Embryonic facial prominence (tissue), 1 donor: ENCODE measurements around the gene CEACAM5.
"Not testable (repeated sequence)": the region's sequence is repeated elsewhere in the genome, so short reads cannot be mapped to it uniquely, and the experiment has no call there.

Experiments used
- DNase-seq: peaks from one replicate; pipeline ENCODE4 v3.0.0-alpha.2; 2016; ENCODE audit errors: extremely low spot score

CEACAM5 gene

DNA sequence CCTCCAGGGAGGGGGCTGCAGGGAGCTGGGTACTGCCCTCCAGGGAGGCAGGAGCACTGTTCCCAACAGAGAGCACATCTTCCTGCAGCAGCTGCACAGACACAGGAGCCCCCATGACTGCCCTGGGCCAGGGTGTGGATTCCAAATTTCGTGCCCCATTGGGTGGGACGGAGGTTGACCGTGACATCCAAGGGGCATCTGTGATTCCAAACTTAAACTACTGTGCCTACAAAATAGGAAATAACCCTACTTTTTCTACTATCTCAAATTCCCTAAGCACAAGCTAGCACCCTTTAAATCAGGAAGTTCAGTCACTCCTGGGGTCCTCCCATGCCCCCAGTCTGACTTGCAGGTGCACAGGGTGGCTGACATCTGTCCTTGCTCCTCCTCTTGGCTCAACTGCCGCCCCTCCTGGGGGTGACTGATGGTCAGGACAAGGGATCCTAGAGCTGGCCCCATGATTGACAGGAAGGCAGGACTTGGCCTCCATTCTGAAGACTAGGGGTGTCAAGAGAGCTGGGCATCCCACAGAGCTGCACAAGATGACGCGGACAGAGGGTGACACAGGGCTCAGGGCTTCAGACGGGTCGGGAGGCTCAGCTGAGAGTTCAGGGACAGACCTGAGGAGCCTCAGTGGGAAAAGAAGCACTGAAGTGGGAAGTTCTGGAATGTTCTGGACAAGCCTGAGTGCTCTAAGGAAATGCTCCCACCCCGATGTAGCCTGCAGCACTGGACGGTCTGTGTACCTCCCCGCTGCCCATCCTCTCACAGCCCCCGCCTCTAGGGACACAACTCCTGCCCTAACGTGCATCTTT, 7.8 kb upstream of the CEACAM5 start:
- DNase-seq: no peak

DNA sequence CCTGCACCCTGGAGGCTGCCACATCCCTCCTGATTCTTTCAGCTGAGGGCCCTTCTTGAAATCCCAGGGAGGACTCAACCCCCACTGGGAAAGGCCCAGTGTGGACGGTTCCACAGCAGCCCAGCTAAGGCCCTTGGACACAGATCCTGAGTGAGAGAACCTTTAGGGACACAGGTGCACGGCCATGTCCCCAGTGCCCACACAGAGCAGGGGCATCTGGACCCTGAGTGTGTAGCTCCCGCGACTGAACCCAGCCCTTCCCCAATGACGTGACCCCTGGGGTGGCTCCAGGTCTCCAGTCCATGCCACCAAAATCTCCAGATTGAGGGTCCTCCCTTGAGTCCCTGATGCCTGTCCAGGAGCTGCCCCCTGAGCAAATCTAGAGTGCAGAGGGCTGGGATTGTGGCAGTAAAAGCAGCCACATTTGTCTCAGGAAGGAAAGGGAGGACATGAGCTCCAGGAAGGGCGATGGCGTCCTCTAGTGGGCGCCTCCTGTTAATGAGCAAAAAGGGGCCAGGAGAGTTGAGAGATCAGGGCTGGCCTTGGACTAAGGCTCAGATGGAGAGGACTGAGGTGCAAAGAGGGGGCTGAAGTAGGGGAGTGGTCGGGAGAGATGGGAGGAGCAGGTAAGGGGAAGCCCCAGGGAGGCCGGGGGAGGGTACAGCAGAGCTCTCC, 6.9 kb upstream of the CEACAM5 start:
- DNase-seq: no peak

DNA sequence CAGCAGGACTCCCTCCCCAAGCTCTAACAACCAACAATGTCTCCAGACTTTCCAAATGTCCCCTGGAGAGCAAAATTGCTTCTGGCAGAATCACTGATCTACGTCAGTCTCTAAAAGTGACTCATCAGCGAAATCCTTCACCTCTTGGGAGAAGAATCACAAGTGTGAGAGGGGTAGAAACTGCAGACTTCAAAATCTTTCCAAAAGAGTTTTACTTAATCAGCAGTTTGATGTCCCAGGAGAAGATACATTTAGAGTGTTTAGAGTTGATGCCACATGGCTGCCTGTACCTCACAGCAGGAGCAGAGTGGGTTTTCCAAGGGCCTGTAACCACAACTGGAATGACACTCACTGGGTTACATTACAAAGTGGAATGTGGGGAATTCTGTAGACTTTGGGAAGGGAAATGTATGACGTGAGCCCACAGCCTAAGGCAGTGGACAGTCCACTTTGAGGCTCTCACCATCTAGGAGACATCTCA, 6.2 kb upstream of the CEACAM5 start:
- no peak for DNase-seq

DNA sequence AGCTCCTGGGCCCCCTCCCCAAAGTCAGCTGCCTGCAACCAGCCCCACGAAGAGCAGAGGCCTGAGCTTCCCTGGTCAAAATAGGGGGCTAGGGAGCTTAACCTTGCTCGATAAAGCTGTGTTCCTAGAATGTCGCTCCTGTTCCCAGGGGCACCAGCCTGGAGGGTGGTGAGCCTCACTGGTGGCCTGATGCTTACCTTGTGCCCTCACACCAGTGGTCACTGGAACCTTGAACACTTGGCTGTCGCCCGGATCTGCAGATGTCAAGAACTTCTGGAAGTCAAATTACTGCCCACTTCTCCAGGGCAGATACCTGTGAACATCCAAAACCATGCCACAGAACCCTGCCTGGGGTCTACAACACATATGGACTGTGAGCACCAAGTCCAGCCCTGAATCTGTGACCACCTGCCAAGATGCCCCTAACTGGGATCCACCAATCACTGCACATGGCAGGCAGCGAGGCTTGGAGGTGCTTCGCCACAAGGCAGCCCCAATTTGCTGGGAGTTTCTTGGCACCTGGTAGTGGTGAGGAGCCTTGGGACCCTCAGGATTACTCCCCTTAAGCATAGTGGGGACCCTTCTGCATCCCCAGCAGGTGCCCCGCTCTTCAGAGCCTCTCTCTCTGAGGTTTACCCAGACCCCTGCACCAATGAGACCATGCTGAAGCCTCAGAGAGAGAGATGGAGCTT, 4.7 kb upstream of the CEACAM5 start:
- DNase-seq: no peak

DNA sequence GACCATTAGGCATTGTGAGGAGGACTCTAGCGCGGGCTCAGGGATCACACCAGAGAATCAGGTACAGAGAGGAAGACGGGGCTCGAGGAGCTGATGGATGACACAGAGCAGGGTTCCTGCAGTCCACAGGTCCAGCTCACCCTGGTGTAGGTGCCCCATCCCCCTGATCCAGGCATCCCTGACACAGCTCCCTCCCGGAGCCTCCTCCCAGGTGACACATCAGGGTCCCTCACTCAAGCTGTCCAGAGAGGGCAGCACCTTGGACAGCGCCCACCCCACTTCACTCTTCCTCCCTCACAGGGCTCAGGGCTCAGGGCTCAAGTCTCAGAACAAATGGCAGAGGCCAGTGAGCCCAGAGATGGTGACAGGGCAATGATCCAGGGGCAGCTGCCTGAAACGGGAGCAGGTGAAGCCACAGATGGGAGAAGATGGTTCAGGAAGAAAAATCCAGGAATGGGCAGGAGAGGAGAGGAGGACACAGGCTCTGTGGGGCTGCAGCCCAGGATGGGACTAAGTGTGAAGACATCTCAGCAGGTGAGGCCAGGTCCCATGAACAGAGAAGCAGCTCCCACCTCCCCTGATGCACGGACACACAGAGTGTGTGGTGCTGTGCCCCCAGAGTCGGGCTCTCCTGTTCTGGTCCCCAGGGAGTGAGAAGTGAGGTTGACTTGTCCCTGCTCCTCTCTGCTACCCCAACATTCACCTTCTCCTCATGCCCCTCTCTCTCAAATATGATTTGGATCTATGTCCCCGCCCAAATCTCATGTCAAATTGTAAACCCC, 2.8 kb upstream of the CEACAM5 start:
- no peak for DNase-seq

DNA sequence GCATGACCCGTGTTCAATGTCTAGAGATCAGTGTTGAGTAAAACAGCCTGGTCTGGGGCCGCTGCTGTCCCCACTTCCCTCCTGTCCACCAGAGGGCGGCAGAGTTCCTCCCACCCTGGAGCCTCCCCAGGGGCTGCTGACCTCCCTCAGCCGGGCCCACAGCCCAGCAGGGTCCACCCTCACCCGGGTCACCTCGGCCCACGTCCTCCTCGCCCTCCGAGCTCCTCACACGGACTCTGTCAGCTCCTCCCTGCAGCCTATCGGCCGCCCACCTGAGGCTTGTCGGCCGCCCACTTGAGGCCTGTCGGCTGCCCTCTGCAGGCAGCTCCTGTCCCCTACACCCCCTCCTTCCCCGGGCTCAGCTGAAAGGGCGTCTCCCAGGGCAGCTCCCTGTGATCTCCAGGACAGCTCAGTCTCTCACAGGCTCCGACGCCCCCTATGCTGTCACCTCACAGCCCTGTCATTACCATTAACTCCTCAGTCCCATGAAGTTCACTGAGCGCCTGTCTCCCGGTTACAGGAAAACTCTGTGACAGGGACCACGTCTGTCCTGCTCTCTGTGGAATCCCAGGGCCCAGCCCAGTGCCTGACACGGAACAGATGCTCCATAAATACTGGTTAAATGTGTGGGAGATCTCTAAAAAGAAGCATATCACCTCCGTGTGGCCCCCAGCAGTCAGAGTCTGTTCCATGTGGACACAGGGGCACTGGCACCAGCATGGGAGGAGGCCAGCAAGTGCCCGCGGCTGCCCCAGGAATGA, 1.5 kb upstream of the CEACAM5 start:
- DNase-seq: no peak

DNA sequence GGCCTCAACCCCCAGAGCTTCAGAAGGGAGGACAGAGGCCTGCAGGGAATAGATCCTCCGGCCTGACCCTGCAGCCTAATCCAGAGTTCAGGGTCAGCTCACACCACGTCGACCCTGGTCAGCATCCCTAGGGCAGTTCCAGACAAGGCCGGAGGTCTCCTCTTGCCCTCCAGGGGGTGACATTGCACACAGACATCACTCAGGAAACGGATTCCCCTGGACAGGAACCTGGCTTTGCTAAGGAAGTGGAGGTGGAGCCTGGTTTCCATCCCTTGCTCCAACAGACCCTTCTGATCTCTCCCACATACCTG, 969 bp upstream of the CEACAM5 start:
- no peak for DNase-seq

DNA sequence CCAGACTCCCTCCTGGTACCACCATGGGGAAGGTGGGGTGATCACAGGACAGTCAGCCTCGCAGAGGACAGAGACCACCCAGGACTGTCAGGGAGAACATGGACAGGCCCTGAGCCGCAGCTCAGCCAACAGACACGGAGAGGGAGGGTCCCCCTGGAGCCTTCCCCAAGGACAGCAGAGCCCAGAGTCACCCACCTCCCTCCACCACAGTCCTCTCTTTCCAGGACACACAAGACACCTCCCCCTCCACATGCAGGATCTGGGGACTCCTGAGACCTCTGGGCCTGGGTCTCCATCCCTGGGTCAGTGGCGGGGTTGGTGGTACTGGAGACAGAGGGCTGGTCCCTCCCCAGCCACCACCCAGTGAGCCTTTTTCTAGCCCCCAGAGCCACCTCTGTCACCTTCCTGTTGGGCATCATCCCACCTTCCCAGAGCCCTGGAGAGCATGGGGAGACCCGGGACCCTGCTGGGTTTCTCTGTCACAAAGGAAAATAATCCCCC, 505 bp upstream of the CEACAM5 start:
- DNase-seq: no peak

DNA sequence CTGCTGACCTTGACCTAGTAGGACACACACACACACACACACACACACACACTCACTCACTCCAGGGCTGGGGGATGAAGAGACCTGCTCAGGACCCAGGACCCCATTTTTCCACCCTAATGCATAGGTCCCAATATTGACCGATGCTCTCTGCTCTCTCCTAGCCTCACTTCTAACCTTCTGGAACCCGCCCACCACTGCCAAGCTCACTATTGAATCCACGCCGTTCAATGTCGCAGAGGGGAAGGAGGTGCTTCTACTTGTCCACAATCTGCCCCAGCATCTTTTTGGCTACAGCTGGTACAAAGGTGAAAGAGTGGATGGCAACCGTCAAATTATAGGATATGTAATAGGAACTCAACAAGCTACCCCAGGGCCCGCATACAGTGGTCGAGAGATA, 1.1 kb downstream of the CEACAM5 start:
- DNase-seq: not testable (repeated sequence)

DNA sequence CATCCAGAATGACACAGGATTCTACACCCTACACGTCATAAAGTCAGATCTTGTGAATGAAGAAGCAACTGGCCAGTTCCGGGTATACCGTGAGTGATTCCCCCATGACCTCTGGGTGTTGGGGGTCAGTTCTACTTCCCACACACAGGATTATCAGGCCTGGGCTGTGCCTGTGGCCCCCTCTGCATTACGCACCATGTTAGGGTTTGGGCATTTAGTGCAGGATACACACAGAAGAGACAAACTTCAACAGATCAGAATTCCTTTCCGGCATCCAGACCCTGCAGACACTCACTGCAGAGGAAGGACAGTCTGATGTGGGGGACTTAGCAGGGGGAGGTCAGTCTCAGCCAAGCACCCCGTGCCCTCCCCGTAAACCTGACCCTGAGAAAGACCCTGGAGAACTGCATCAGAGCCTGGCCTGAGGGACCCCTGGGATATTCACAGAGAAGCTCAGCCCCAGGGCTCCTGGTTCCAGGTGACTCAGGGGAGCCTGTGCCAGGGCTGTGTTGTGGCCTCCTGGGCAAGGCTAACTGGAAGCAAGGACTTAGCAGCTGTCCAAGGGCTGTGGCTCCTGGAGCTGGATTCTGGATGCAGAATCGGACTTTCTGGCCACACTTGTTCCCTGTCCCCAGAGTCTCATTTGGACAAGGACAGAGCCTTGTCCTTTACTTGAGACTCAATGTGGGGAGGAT, 1.7 kb downstream of the CEACAM5 start:
- no peak for DNase-seq

DNA sequence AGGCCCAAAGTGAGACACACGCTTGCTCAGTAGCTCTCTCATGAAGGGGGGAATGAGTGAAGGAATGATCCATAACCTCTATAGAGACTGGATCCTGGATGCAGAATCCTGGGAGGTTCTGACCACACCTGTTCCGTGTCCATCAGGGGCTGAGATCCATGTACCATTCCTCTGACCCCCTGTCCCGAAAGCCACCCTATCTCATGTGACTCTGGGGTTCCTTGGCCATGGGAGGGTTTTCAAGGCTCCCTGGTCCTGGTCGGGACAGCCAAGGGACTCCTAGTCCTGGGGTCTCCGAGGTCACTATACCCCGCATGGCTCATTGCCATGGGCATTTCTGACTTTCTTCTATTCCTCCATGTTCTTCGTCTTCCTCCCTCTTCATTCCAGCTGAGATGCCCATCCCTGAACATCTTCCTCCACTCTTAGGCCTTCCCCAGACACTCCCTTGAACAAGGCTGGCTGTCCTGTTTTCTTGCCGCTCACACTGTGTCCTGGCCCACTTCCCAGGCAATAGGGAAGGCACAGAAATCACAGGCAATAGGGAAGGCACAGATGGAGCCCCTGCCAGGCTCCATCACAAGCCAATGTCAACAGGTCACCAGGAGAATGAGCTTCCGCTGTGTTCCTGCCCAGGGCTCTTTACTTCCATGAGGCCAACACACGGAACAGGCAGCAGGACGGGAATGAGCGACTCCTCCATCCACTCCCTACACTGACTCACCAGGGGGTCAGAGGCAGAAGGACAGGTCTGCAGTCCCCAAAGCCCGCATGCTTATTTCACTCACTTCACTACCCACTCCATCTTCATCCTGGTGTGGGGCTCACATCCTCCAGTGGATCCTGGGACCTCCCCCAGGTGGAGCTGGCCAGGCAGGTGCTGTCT, 3.2 kb downstream of the CEACAM5 start:
- DNase-seq: no peak

DNA sequence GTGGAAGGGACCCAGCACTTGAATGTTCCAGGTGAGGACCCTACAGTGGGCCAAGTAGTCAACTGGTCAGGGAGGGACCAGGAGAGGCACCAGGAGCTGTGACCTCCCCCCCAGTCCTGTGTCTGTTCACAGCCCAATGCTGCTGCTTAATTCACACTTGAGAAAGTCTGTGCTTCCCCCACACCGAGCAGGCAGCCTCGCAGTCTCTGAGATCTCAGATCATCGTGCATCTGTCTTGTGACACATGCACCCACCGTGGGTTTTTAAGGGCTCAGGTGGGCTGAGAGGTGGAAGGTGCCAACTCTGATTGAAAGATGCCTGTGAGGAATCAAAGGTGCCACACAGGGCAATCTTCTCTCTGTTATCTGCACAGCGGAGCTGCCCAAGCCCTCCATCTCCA, 6.2 kb downstream of the CEACAM5 start:
- no peak for DNase-seq

DNA sequence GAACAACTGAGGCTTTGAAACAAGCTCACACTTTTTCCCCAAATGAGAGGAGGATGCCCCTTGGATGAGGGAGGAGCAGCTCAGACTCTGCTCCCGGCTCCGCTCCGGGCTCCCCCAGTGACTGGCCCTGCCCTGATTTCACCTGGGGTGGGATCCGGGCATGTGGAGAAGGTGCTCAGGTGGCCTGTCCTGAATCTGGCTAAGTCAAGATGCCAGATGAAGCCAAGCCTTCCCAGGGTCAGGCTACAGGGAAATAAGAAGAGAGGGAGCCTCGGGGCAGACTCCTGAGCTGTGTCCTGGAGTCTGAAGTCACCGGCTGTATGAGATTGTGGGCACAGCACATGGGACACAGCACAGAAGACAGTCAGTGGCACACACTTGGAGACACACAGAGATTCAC, 10.3 kb downstream of the CEACAM5 start:
- DNase-seq: no peak

DNA sequence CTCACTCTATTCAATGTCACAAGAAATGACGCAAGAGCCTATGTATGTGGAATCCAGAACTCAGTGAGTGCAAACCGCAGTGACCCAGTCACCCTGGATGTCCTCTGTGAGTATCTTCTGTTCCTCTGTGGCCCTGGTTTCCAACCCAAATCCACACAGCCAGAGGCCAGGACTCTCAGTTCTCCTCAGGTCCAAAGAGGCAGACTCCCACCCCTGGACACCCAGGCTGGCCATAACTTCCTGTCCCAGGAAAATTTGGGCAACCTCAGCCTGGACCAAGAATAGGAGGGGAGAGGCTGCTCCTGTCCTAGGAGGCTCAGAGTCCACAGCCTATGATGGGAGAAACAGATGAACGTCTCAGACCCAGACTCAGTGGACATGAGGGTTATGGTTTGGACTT, 11.7 kb downstream of the CEACAM5 start:
- DNase-seq: no peak

DNA sequence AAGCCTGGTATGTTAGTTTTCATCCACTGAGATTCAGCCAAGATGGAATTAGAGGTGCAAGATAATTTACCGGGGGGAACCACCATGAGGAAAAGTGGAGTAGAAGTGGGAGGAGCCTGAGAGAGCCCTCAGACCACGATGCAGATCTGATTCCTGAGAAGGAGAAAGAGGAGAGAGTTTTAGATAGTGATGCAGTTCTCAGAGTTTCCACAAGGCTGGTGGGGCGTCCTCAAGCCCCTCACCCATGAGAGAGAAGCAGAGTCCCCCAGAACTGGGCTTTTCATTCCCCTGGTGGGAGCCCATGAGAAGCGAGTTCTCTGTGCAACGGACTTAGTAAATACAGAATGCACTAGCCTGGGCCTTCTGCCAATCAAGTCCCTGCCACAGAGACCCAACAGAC, 18.1 kb downstream of the CEACAM5 start:
- DNase-seq: no peak

DNA sequence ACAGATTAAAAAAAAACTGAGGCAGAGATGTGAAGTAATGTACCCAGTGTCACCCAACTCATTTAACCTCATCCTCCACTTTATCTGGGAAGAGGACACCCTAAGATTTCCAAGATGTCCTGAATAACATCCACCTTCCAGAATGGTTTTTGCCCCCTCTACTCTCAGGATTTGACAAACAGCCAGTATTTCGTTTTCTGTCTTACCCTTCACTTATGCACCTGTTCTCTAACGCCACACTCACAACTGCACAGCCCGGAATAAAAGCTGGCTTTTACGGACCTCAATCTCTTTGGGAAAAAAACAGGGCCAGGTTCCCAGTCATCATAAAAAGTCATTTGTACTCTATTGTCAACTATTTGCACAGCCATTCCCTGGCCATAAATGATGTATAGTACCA, 25.7 kb downstream of the CEACAM5 start:
- DNase-seq: no peak

DNA sequence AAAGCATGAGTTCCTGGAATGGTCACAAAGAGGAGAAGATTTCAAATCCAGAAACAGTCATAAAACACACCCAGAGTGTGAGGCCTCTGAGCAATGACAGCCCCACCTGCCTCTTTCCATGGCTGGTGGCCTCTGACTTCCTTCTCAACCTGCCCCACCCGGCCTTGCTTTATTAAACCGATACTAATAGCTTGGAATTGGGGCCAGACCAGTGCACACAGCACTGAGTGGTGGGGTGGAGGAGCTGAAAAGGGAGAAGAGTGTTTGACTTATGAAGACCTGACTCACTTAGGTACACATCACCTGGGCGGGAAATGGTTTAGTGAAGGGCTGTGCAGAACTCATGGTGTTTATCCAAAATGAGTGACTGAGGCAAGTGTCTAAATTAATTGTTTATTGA, 26.2 kb downstream of the CEACAM5 start:
- DNase-seq: no peak

DNA sequence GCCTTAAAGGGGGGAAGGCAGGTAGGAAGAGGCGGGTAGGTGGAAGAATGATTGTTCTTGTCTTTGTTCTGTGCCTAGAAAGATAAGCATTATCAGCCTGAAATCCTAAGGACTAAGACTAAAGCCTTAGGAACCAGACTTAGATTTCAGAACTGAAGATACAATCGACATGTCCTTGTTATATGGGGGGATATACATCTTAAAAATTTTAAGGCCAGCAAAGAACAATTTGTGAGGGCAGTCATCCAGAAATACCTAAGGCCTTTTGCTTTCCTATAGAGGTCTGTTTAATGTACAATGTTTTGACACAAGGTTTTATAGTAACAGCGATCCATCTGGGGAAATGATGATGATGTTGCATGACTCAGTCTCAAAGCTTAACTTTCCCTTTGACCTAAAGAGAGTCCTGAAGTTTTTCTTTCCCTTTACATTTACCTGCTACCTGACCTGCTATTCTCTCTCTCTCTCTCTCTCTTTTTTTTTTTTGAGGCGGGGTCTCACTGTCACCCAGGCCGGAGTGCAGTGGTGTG, 26.7 kb downstream of the CEACAM5 start:
- no peak for DNase-seq

DNA sequence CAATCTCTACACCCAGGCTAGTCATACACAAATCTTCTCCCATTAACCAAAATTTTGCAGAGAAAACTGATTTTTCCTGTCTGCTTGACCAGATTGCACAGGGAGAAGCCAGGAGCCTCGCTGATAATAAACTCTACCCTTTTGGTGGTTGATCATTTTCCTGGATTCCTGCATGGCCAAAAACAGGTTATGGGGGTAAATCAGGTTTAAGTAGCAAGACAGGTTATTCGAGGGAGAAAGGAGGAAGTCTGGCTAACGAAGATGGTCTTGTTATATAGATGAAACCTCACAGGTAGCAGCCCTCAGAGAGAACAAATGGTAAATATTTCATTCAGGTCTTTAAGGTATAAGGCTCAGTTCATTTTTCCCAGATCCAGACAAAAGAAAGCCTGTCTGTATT, 30.9 kb downstream of the CEACAM5 start:
- DNase-seq: no peak
